GM10248 (cell line): ENCODE measurements around the gene SPTB.

Experiments used
- CTCF ChIA-PET: fragments of 300-600 bp; sonication (Branson Sonifier 250); formaldehyde crosslinking; extraction: SDS; loops from one replicate; lab custom pipeline; 2021; ENCODE audit warnings: antibody characterized with exemption; lab: Yijun Ruan, JAX
- POLR2A ChIA-PET: fragments of 350-650 bp; sonication (Branson Sonifier 250); formaldehyde crosslinking; extraction: SDS; loops from one replicate; lab custom pipeline; 2020; ENCODE audit warnings: antibody characterized with exemption; lab: Yijun Ruan, JAX
- DNase-seq: peaks from one replicate; pipeline ENCODE4 v3.0.0; 2012; ENCODE audit errors: extremely low spot score
- TF ChIP-seq, protein P1 (sequence below): IDR thresholded peaks from 2 replicates; pipeline ENCODE4 v1.5.1; 2012; ENCODE audit warnings: mild to moderate bottlenecking, low read depth; ENCODE audit errors: extremely low read depth, missing control alignments, control extremely low read depth

SPTB gene

DNA sequence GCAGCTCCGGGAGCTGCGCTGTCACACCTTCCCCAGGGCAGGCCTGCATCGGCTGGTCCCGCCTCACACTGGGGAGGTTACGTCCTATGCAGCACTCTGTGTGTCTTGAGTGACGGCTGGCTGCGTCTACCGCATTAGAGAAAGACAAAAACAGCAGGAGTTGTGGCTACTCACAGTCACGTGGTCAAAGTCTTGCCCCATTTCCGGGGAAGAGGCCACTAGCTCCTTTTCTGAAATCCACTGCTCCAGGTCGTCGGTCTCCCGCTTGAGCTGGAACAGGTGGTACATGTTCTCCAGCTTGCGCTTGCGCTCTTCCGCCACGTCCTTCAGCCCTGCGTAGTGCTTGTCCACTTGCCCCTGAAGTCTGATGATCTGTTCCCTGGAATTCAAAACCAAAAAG lies 106.7 kb downstream of the SPTB start:
- TF ChIP-seq, protein P1, sequence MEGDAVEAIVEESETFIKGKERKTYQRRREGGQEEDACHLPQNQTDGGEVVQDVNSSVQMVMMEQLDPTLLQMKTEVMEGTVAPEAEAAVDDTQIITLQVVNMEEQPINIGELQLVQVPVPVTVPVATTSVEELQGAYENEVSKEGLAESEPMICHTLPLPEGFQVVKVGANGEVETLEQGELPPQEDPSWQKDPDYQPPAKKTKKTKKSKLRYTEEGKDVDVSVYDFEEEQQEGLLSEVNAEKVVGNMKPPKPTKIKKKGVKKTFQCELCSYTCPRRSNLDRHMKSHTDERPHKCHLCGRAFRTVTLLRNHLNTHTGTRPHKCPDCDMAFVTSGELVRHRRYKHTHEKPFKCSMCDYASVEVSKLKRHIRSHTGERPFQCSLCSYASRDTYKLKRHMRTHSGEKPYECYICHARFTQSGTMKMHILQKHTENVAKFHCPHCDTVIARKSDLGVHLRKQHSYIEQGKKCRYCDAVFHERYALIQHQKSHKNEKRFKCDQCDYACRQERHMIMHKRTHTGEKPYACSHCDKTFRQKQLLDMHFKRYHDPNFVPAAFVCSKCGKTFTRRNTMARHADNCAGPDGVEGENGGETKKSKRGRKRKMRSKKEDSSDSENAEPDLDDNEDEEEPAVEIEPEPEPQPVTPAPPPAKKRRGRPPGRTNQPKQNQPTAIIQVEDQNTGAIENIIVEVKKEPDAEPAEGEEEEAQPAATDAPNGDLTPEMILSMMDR, result no peak
- ChIA-PET POLR2A (no interaction called here), CTCF (interaction anchor here (0.6 to 5.8 kb wide), 6 partner anchors 8 to 212 kb away, joined by 3 to 28 read pairs (median 5); no protein-coding TSS in a partner anchor)
- DNase-seq, result no peak

DNA sequence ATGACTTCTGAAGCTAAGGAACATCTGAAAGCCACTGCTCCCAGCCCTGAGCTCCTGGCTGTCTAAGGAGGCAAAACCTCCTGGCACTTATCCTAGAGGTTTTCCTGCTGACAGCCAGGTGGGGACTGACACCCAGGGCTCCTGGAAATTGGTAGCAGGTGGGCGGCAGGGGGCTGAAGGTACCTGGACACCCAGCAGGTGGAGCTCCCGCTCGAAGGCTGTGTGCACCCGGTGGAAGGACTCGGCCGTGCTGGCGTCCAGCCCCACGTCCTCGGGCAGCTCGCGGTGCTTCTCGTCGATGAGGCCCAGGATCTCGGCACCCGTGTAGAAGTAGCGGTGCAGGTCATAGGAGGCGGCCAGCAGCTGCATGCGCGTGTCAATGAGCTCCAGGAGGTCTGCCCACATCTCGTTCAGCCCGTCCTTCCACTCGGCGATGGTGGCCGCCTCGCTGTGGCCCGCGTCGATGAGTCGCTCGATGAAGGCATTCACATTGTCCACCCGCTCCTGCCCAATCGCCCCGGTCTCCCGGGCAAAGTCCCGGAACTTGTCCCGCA lies 107.2 kb downstream of the SPTB start:
- no peak for DNase-seq
- TF ChIP-seq, protein P1, result no peak
- ChIA-PET CTCF (interaction anchor here (0.6 to 5.8 kb wide), 6 partner anchors 8 to 213 kb away, joined by 3 to 28 read pairs (median 4); no protein-coding TSS in a partner anchor), POLR2A (no interaction called here)

DNA sequence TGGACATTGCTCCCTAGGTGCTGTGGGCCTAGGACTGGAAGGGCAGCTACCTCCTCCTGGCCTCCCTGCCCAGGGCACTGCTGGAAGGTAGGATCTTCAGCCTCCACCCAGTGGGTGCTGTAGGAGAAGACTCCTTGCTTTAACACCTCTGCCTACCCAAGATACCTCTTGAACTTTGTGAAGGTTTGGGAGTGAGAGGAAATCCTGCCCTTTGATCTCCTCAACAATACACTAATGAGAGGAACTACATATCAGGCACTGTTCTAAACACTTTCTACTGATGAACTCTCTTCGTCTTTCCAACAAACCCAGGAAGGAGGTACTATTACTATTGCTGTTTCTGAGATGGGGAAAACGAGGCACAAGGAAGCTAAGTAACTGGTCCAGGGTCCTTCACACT lies 108.5 kb downstream of the SPTB start:
- ChIA-PET POLR2A (no interaction called here), CTCF (interaction anchor here (2.1 to 5.8 kb wide), 2 partner anchors 12 to 120 kb away, joined by 6 to 28 read pairs; no protein-coding TSS in a partner anchor)
- TF ChIP-seq, protein P1, result no peak
- DNase-seq, result no peak

DNA sequence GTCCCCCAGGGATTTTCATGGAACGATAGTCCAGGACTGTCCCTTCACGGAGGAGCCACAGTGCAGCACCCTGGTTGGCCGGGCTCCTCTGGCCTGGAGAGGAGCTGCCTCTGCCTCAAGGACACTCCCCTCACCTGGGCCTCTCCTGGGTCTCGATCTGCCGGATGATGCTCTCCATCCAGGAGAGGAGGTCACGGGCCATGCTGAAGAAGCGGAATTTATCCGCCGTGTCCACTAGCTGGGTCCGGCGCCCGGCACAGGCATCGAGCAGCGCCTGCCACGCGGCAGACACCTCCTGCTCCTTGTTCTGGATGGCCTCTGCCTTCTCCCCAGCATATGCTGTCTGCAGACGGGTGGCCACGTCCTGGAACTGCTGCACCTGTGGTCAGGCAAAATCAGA lies 109.0 kb downstream of the SPTB start:
- DNase-seq, result no peak
- ChIA-PET POLR2A (no interaction called here), CTCF (interaction anchor here (2.1 to 5.8 kb wide), 2 partner anchors 11 to 120 kb away, joined by 6 to 28 read pairs; no protein-coding TSS in a partner anchor)
- TF ChIP-seq, protein P1, result no peak

DNA sequence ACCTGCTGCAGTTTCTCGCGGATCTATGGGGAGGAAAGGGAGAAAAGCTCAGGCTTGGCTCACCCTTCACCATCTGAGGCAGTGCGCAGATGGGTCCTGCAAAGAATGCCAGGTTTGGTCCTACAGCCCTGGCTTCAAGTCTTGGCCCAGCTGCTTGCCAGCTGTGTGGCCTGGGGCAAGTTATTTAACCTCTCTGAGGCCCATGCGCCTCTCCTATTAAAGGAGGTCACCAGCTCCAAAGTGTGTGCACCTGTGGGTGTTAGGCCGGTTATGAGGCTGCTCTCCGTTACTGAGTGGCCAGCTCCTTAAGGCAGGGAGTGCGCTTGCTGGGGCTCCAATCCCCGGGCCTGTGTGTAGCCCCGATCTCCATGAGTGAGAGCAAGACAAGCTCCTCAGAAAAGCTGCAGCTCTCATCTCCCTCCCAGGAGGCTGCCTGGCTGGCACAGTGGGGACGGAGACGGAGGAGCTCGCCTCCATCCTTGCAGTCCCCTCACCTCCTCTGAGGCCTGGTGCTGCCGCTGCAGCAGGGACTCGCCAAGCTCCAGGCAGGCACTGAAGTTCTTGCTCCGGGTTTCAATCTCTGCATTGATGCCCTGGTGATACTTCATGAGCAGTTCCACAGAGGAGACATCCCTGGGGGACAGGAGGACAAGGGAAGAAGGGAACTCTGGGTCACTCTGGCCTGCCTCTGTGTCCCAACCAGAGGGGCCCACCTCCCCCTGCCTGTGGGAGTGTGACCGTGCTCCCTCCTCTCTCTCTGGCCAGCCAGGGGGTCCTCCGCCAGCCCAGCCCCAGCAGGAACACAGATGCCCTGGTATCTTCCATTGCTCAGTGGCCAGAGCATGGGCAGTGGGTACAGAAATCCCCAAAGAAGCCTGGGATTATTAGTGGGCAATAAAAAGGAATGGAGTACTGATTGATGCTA lies 110.3 kb downstream of the SPTB start:
- ChIA-PET CTCF (interaction anchor here (0.9 to 5.8 kb wide), 2 partner anchors 122 to 217 kb away, joined by 3 to 28 read pairs; no protein-coding TSS in a partner anchor), POLR2A (no interaction called here)
- TF ChIP-seq, protein P1, result no peak
- no peak for DNase-seq

DNA sequence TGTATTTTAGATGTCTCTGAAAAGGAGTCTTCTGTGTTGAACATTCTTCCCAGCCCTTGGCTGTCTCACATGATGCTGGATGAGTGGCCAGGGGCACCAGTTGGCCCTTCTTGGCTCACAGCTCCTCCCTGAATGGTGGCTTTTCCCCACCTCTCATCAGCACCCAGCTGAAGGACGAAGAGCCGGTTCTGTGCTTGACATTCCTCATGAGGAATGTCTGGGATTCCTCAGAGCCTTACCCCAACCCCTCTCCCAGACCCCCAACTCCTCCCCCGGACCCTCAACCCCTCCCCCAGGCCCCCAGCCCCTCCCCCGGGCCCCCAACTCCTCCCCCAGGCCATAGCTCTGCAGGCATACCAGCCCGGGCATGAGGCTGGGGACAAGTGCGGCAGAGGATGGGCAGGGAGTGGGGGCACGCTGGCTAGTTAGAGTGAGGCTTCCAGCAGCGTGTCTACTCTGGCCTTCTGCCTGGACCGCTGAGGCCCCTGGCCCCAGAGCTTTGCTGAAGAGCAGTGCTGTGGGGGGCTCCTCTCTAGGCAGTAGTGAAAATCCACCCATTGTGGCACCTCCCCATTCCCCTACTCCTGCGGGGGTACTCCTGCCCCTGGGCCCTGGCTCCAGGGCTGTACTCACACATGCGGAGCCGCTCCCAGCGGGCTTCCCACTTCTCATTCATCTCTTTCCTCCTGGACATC lies 111.2 kb downstream of the SPTB start:
- ChIA-PET CTCF (interaction anchor here (0.9 to 2.5 kb wide), 3 partner anchors 53 to 218 kb away, joined by 3 to 7 read pairs (median 3); no protein-coding TSS in a partner anchor), POLR2A (no interaction called here)
- TF ChIP-seq, protein P1, result no peak
- DNase-seq, result no peak
